ENCODE data around the gene GIPR. TPM values are rescaled to one million over a fixed set of nuclear protein-coding genes. Genes with fewer than 3 reads are reported as not detected.
"Not testable (repeated sequence)": the region's sequence is repeated elsewhere in the genome, so short reads cannot be mapped to it uniquely, and the experiment has no call there.

GIPR gene
- total RNA-seq, 1 experiment from 2014 or later, result 2.0 TPM

DNA sequence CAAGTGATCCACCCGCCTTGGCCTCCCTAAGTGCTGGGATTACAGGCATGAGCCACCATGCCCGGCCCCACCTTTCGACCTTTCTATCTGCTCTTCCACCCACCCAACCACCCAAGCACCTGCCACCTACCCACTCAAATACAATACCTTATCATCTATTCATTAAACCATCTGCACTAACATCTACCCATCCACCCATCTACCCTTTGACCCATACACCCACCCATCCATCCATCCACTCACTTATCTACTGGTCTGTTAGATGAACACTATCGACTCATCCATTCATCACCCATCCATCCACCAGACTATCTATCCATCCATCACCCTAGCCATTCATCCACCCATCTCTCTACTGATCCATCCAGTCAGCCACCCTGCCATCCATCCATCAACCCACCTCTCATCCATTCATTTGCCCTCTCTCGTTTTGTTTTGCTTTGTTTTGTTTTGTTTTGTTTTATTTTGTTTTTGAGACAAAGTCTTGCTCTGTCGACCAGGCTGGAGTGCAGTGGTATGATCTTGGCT is 46.0 kb upstream of the GIPR start:
- BruUV-seq (replicated peaks), result no TSS peak
- TF ChIP-seq SIN3A (IDR thresholded peaks at IDR 0.05; ENCODE audit: borderline replicate concordance, insufficient read depth, low read depth, low read length) (no peak), POLR2AphosphoS5 (IDR thresholded peaks at IDR 0.05; ENCODE audit: low read depth, low read length) (no peak), TCF7L2 (IDR thresholded peaks at IDR 0.05; ENCODE audit: low read depth, low read length) (no peak)
- TF ChIP-seq, protein P1, sequence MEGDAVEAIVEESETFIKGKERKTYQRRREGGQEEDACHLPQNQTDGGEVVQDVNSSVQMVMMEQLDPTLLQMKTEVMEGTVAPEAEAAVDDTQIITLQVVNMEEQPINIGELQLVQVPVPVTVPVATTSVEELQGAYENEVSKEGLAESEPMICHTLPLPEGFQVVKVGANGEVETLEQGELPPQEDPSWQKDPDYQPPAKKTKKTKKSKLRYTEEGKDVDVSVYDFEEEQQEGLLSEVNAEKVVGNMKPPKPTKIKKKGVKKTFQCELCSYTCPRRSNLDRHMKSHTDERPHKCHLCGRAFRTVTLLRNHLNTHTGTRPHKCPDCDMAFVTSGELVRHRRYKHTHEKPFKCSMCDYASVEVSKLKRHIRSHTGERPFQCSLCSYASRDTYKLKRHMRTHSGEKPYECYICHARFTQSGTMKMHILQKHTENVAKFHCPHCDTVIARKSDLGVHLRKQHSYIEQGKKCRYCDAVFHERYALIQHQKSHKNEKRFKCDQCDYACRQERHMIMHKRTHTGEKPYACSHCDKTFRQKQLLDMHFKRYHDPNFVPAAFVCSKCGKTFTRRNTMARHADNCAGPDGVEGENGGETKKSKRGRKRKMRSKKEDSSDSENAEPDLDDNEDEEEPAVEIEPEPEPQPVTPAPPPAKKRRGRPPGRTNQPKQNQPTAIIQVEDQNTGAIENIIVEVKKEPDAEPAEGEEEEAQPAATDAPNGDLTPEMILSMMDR (IDR thresholded peaks at IDR 0.05), result no peak
- TF ChIP-seq, protein P2, sequence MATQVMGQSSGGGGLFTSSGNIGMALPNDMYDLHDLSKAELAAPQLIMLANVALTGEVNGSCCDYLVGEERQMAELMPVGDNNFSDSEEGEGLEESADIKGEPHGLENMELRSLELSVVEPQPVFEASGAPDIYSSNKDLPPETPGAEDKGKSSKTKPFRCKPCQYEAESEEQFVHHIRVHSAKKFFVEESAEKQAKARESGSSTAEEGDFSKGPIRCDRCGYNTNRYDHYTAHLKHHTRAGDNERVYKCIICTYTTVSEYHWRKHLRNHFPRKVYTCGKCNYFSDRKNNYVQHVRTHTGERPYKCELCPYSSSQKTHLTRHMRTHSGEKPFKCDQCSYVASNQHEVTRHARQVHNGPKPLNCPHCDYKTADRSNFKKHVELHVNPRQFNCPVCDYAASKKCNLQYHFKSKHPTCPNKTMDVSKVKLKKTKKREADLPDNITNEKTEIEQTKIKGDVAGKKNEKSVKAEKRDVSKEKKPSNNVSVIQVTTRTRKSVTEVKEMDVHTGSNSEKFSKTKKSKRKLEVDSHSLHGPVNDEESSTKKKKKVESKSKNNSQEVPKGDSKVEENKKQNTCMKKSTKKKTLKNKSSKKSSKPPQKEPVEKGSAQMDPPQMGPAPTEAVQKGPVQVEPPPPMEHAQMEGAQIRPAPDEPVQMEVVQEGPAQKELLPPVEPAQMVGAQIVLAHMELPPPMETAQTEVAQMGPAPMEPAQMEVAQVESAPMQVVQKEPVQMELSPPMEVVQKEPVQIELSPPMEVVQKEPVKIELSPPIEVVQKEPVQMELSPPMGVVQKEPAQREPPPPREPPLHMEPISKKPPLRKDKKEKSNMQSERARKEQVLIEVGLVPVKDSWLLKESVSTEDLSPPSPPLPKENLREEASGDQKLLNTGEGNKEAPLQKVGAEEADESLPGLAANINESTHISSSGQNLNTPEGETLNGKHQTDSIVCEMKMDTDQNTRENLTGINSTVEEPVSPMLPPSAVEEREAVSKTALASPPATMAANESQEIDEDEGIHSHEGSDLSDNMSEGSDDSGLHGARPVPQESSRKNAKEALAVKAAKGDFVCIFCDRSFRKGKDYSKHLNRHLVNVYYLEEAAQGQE (IDR thresholded peaks at IDR 0.05; ENCODE audit: insufficient read depth in 1 of 2, low read depth in 2 of 2, low read length in 1 of 2), result no peak
- in situ Hi-C loops (cut with HindIII; ENCODE audit: low pct_unique_long_range_greater_than_20kb, low sequenced_read_pairs) (no loop called here), intact Hi-C loops (cut with micrococcal nuclease; ENCODE audit: unreplicated experiment) (no loop called here)
- H3K27ac ChIP-seq (ENCODE audit: low read length), result no peak overlapping the region
- CTCF ChIA-PET, result no interaction called here
- POLR2A ChIA-PET, result no interaction called here
- H3K27me3 ChIP-seq (ENCODE audit: control insufficient read depth, insufficient read depth, low read length), result no peaks in the 10 kb centered on the region
- H3K4me3 ChIP-seq (ENCODE audit: low read depth in 2 of 2, low read length in 2 of 2), result no peak overlapping the region
- H3K9me3 ChIP-seq (ENCODE audit: control insufficient read depth, insufficient read depth, low read depth, low read length), result no peaks in the 10 kb centered on the region
- no peaks in the 10 kb centered on the region for H3K4me1 ChIP-seq (ENCODE audit: control insufficient read depth, insufficient read depth, low read length)
- no peak for DNase-seq (ENCODE audit: low read depth, low spot score)
- no peaks in the 10 kb centered on the region for H3K36me3 ChIP-seq (ENCODE audit: control insufficient read depth, insufficient read depth, low read length)
- no peak for ATAC-seq

DNA sequence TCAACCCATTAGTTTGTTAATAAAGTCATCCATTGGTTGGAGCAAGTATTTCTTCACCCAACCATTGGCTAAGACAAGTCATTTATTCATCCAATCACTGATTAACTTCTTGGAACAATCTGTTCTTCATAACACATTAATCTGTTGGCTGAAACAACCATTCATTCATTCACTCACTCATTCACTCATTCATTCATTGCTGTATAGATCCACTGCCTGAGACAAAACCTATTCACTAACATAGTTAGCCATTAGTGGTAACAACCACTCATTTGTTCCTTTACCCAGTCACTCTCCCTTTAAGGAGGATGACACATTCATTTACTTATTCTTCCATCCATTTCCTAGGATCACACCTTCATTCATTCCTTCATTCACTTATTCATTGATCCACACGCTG is 44.0 kb upstream of the GIPR start:
- no peak overlapping the region for H3K27ac ChIP-seq (ENCODE audit: low read length)
- H3K4me1 ChIP-seq (ENCODE audit: control insufficient read depth, insufficient read depth, low read length), result no peaks in the 10 kb centered on the region
- TF ChIP-seq TCF7L2 (IDR thresholded peaks at IDR 0.05; ENCODE audit: low read depth, low read length) (no peak), SIN3A (IDR thresholded peaks at IDR 0.05; ENCODE audit: borderline replicate concordance, insufficient read depth, low read depth, low read length) (no peak), POLR2AphosphoS5 (IDR thresholded peaks at IDR 0.05; ENCODE audit: low read depth, low read length) (no peak)
- TF ChIP-seq, protein P1 (IDR thresholded peaks at IDR 0.05), result no peak
- TF ChIP-seq, protein P2 (IDR thresholded peaks at IDR 0.05; ENCODE audit: insufficient read depth in 1 of 2, low read depth in 2 of 2, low read length in 1 of 2), result no peak
- POLR2A ChIA-PET, result no interaction called here
- ATAC-seq (no peak), DNase-seq (ENCODE audit: low read depth, low spot score) (no peak)
- CTCF ChIA-PET, result no interaction called here
- intact Hi-C loops (cut with micrococcal nuclease; ENCODE audit: unreplicated experiment), result no loop called here
- H3K9me3 ChIP-seq (ENCODE audit: control insufficient read depth, insufficient read depth, low read depth, low read length), result no peaks in the 10 kb centered on the region
- in situ Hi-C loops (cut with HindIII; ENCODE audit: low pct_unique_long_range_greater_than_20kb, low sequenced_read_pairs), result no loop called here
- no peaks in the 10 kb centered on the region for H3K27me3 ChIP-seq (ENCODE audit: control insufficient read depth, insufficient read depth, low read length)
- BruUV-seq (replicated peaks), result TSS peak; percentile 73
- H3K36me3 ChIP-seq (ENCODE audit: control insufficient read depth, insufficient read depth, low read length), result no peaks in the 10 kb centered on the region; the same call in 1 of the 2 replicates
- no peak overlapping the region for H3K4me3 ChIP-seq (ENCODE audit: low read depth in 2 of 2, low read length in 2 of 2)

DNA sequence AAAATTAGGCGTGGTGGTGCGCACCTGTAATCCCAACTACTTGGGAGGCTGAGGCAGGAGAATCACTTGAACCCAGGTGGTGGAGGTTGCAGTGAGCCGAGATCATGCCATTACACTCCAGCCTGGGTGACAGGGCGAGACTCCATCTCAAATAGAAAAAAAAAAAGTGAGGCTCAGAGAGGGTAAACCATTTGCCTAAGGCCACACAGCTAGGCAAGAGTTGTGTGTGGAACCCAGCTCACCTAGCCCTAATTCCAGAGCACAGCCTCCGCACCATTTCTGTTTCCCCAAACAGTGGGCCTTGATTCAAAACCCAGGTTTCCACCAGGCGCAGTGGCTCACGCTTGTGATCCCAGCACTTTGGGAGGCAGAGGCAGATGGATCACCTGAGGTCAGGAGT is 39.8 kb upstream of the GIPR start:
- H3K27ac ChIP-seq (ENCODE audit: low read length); H3K36me3 ChIP-seq (ENCODE audit: control insufficient read depth, insufficient read depth, low read length); in situ Hi-C loops (cut with HindIII; ENCODE audit: low pct_unique_long_range_greater_than_20kb, low sequenced_read_pairs); H3K4me1 ChIP-seq (ENCODE audit: control insufficient read depth, insufficient read depth, low read length); ATAC-seq; CTCF ChIA-PET; DNase-seq (ENCODE audit: low read depth, low spot score); POLR2A ChIA-PET; BruUV-seq (replicated peaks); H3K27me3 ChIP-seq (ENCODE audit: control insufficient read depth, insufficient read depth, low read length); intact Hi-C loops (cut with micrococcal nuclease; ENCODE audit: unreplicated experiment); H3K4me3 ChIP-seq (ENCODE audit: low read depth in 2 of 2, low read length in 2 of 2); H3K9me3 ChIP-seq (ENCODE audit: control insufficient read depth, insufficient read depth, low read depth, low read length): not testable (repeated sequence)
